ENCODE data around the gene MOB1A. TPM values are rescaled to one million over a fixed set of nuclear protein-coding genes. Genes with fewer than 3 reads are reported as not detected.
"Not testable (repeated sequence)": the region's sequence is repeated elsewhere in the genome, so short reads cannot be mapped to it uniquely, and the experiment has no call there.

MOB1A gene
- polyA plus RNA-seq, 4 donors: 41.3 to 75.5 (median 47.0) TPM

DNA sequence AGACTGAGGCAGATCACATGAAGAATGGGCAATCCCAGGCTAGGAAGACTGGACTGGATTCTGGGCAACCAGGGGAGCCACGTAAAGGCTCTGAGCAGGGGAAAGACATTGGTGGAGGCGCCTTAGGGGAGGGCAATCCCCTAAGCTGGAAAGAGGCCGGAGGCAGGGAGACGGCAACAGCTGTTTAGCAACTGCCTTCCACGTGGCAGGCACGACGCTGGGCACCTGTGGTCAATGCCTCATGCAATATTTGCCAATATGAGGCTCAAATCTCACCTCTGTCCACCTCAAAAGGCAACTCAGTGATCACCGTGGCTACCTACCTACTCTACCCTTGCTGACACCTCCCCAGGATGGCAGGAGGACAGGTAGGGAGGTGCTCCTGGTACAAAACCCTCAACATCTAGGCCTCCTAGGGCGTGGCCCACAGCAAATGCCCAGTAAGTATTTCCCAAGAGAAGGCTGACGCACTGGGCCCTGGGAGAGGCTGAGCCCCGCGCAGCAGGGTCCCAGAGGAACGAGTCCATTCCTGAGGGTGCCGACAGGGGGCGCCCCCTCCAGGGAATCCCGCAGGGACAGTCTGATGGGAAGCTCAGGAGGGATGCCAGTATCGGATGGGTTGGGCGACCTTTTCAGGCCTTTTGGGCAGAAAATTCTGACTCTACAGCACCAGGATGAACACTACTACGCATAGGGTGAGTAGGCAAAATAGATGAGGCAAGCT lies 39.9 kb downstream of the MOB1A start:
- DNase-seq (no peak), FAIRE-seq (no peak)
- whole genome bisulfite sequencing, 3 donors: 91 to 96% (median 94%) methylated on average over 16 to 19 of the region's 19 CpGs
- Histone ChIP-seq H3K27me3 (ENCODE audit: control insufficient read depth in 3 of 3, insufficient read depth in 3 of 3, low read length in 3 of 3) (no peaks in the 10 kb centered on the region), H3K27ac (ENCODE audit: low read depth in 1 of 3, low read length in 2 of 3) (no peak overlapping the region), H3K4me3 (ENCODE audit: low read depth in 1 of 3, low read length in 3 of 3) (no peak overlapping the region), H3K36me3 (ENCODE audit: control insufficient read depth in 3 of 3, insufficient read depth in 2 of 3, low read depth in 1 of 3, low read length in 3 of 3) (peaks cover 0 to 29% (median 2%) of the 10 kb centered on the region in 3 donors), H3K9me3 (ENCODE audit: control insufficient read depth in 2 of 2, insufficient read depth in 1 of 2, low read depth in 1 of 2, low read length in 1 of 2) (no peaks in the 10 kb centered on the region), H3K4me1 (ENCODE audit: control insufficient read depth in 3 of 3, insufficient read depth in 2 of 3, low read depth in 1 of 3, low read length in 2 of 3) (peaks cover 0 to 10% (median 0%) of the 10 kb centered on the region in 3 donors)

DNA sequence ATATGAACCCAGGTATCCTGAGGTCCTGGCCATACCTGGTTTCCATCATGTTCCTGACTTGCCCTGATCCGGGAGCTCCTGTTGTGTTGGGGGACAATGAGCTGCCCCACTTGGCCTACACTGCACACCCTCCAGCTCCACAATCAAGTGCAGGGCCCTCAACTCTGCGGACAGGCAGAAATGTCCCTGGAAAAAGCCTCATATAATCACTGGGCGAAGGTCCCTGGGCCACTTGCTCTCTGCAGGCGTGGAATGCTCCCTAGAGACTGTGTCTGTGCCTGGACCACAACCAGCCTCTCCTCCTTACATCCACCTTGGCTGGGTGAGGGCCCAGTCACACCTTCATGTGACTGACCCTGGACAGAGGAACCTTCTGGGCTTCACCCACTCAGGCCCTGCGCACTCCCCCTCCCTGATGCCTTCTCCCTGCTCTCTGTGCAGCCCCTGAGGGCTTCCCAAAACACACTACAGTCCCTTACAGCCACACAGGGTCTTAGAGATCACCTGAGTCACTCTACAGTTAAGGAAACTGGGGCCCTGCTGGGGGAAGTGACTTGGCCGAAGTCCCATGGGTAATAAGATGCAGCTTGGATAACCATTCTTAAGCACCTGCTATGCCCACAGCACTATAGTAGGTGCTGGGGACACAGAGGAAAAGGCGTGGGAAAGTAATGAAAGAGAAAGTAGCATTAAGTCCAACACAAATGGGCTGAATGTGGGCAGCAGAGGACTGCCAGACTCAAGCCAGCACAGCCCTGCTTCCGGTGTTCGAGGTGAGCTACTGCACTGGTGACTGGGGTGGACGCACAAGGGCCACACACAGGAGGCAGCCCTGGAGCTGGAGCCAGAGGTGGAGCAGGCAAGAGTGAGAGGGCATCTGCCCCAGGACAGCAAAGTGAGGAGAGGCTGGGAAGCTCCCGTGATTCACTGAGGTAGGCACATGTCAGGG lies 40.8 kb downstream of the MOB1A start:
- peaks cover 0 to 34% (median 4%) of the 10 kb centered on the region in 3 donors for H3K36me3 ChIP-seq (ENCODE audit: control insufficient read depth in 3 of 3, insufficient read depth in 2 of 3, low read depth in 1 of 3, low read length in 3 of 3)
- 67 to 81% (median 74%) methylated on average over 11 of the region's 11 CpGs for WGBS, 3 donors

GRCh38 chr2:74131901-74132300 lies 46.8 kb downstream of the MOB1A start:
- H3K4me3 ChIP-seq (ENCODE audit: low read depth in 1 of 3, low read length in 3 of 3): no peak overlapping the region
- no peak overlapping the region for H3K27ac ChIP-seq (ENCODE audit: low read depth in 1 of 3, low read length in 2 of 3)
- peaks cover 0 to 6% of the 10 kb centered on the region in 2 donors for H3K9me3 ChIP-seq (ENCODE audit: control insufficient read depth in 2 of 2, insufficient read depth in 1 of 2, low read depth in 1 of 2, low read length in 1 of 2)
- DNase-seq (no peak), FAIRE-seq (no peak)
- no peaks in the 10 kb centered on the region for H3K4me1 ChIP-seq (ENCODE audit: control insufficient read depth in 3 of 3, insufficient read depth in 2 of 3, low read depth in 1 of 3, low read length in 2 of 3)
- peaks cover 0 to 19% (median 4%) of the 10 kb centered on the region in 3 donors for H3K36me3 ChIP-seq (ENCODE audit: control insufficient read depth in 3 of 3, insufficient read depth in 2 of 3, low read depth in 1 of 3, low read length in 3 of 3)
- peaks cover 0 to 13% (median 2%) of the 10 kb centered on the region in 3 donors for H3K27me3 ChIP-seq (ENCODE audit: control insufficient read depth in 3 of 3, insufficient read depth in 3 of 3, low read length in 3 of 3)
- WGBS, 3 donors: 89% methylated on average over 5 of the region's 5 CpGs

More for the DNA sequence above, 40.8 kb downstream of the MOB1A start:
- H3K27ac ChIP-seq (ENCODE audit: low read depth in 1 of 3, low read length in 2 of 3): no peak overlapping the region
- DNase-seq (peak in 1 of 2 donors; percentile 49), FAIRE-seq (no peak)
- H3K4me1 ChIP-seq (ENCODE audit: control insufficient read depth in 3 of 3, insufficient read depth in 2 of 3, low read depth in 1 of 3, low read length in 2 of 3): peaks cover 0 to 10% (median 0%) of the 10 kb centered on the region in 3 donors
- H3K4me3 ChIP-seq (ENCODE audit: low read depth in 1 of 3, low read length in 3 of 3): no peak overlapping the region
- peaks cover 0 to 6% of the 10 kb centered on the region in 2 donors for H3K9me3 ChIP-seq (ENCODE audit: control insufficient read depth in 2 of 2, insufficient read depth in 1 of 2, low read depth in 1 of 2, low read length in 1 of 2)
- H3K27me3 ChIP-seq (ENCODE audit: control insufficient read depth in 3 of 3, insufficient read depth in 3 of 3, low read length in 3 of 3): no peaks in the 10 kb centered on the region

GRCh38 chr2:74130211-74130995 lies 48.3 kb downstream of the MOB1A start:
- no peak for FAIRE-seq
- DNase-seq: no peak

DNA sequence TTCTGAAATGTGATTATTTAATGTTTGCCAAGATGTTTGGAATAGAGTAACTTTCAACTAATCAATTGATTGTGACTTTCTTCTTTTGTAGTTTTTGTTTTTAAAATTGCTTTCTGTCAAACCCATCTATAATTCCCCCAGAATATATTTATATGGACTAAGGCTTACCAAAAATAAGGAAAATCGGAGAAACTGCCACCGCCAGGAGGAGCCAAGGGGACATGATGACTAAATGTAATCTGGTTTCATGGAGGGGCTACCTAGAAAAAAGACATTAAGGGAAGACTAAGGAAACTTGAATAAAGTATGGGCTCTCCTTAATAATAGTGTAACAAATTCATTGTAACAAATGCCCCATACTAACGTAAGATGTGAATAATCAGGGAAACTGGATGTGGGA lies 50.5 kb downstream of the MOB1A start:
- H3K27ac ChIP-seq (ENCODE audit: low read depth in 1 of 3, low read length in 2 of 3): no peak overlapping the region
- 82 to 91% (median 87%) methylated on average over 3 of the region's 3 CpGs for WGBS, 3 donors
- peaks cover 0 to 7% of the 10 kb centered on the region in 2 donors for H3K9me3 ChIP-seq (ENCODE audit: control insufficient read depth in 2 of 2, insufficient read depth in 1 of 2, low read depth in 1 of 2, low read length in 1 of 2)
- H3K4me3 ChIP-seq (ENCODE audit: low read depth in 1 of 3, low read length in 3 of 3): no peak overlapping the region
- peaks cover 0 to 5% (median 0%) of the 10 kb centered on the region in 3 donors for H3K36me3 ChIP-seq (ENCODE audit: control insufficient read depth in 3 of 3, insufficient read depth in 2 of 3, low read depth in 1 of 3, low read length in 3 of 3)
- FAIRE-seq (no peak), DNase-seq (no peak)
- H3K4me1 ChIP-seq (ENCODE audit: control insufficient read depth in 3 of 3, insufficient read depth in 2 of 3, low read depth in 1 of 3, low read length in 2 of 3): no peaks in the 10 kb centered on the region
- peaks cover 0 to 13% (median 2%) of the 10 kb centered on the region in 3 donors for H3K27me3 ChIP-seq (ENCODE audit: control insufficient read depth in 3 of 3, insufficient read depth in 3 of 3, low read length in 3 of 3)

More at GRCh38 chr2:74130211-74130995, 48.3 kb downstream of the MOB1A start:
- H3K4me3 ChIP-seq (ENCODE audit: low read depth in 1 of 3, low read length in 3 of 3): no peak overlapping the region
- H3K27me3 ChIP-seq (ENCODE audit: control insufficient read depth in 3 of 3, insufficient read depth in 3 of 3, low read length in 3 of 3): peaks cover 0 to 13% (median 2%) of the 10 kb centered on the region in 3 donors
- H3K4me1 ChIP-seq (ENCODE audit: control insufficient read depth in 3 of 3, insufficient read depth in 2 of 3, low read depth in 1 of 3, low read length in 2 of 3): no peaks in the 10 kb centered on the region
- peaks cover 0 to 6% of the 10 kb centered on the region in 2 donors for H3K9me3 ChIP-seq (ENCODE audit: control insufficient read depth in 2 of 2, insufficient read depth in 1 of 2, low read depth in 1 of 2, low read length in 1 of 2)
- H3K36me3 ChIP-seq (ENCODE audit: control insufficient read depth in 3 of 3, insufficient read depth in 2 of 3, low read depth in 1 of 3, low read length in 3 of 3): peaks cover 0 to 18% (median 4%) of the 10 kb centered on the region in 3 donors
- no peak overlapping the region for H3K27ac ChIP-seq (ENCODE audit: low read depth in 1 of 3, low read length in 2 of 3)
- WGBS, 3 donors: 53 to 55% (median 54%) methylated on average over 41 of the region's 41 CpGs

GRCh38 chr2:74123955-74124354 lies 54.7 kb downstream of the MOB1A start:
- 95 to 99% (median 96%) methylated on average over 13 to 29 of the region's 29 CpGs for WGBS, 3 donors
- H3K36me3 ChIP-seq (ENCODE audit: control insufficient read depth in 3 of 3, insufficient read depth in 2 of 3, low read depth in 1 of 3, low read length in 3 of 3); H3K27me3 ChIP-seq (ENCODE audit: control insufficient read depth in 3 of 3, insufficient read depth in 3 of 3, low read length in 3 of 3); FAIRE-seq; H3K4me3 ChIP-seq (ENCODE audit: low read depth in 1 of 3, low read length in 3 of 3); DNase-seq; H3K27ac ChIP-seq (ENCODE audit: low read depth in 1 of 3, low read length in 2 of 3); H3K4me1 ChIP-seq (ENCODE audit: control insufficient read depth in 3 of 3, insufficient read depth in 2 of 3, low read depth in 1 of 3, low read length in 2 of 3): not testable (repeated sequence)
- H3K9me3 ChIP-seq (ENCODE audit: control insufficient read depth in 2 of 2, insufficient read depth in 1 of 2, low read depth in 1 of 2, low read length in 1 of 2): peaks cover 0 to 28% of the 10 kb centered on the region in 2 donors

GRCh38 chr2:74121846-74122245 lies 56.8 kb downstream of the MOB1A start:
- not testable (repeated sequence) for FAIRE-seq
- 91 to 100% (median 97%) methylated on average over 1 of the region's 1 CpG for whole genome bisulfite sequencing, 3 donors

More at GRCh38 chr2:74121846-74122245, 56.8 kb downstream of the MOB1A start:
- DNase-seq; H3K36me3 ChIP-seq (ENCODE audit: control insufficient read depth in 3 of 3, insufficient read depth in 2 of 3, low read depth in 1 of 3, low read length in 3 of 3); H3K27ac ChIP-seq (ENCODE audit: low read depth in 1 of 3, low read length in 2 of 3); H3K4me1 ChIP-seq (ENCODE audit: control insufficient read depth in 3 of 3, insufficient read depth in 2 of 3, low read depth in 1 of 3, low read length in 2 of 3); H3K27me3 ChIP-seq (ENCODE audit: control insufficient read depth in 3 of 3, insufficient read depth in 3 of 3, low read length in 3 of 3); H3K4me3 ChIP-seq (ENCODE audit: low read depth in 1 of 3, low read length in 3 of 3): not testable (repeated sequence)
- peaks cover 0 to 28% of the 10 kb centered on the region in 2 donors for H3K9me3 ChIP-seq (ENCODE audit: control insufficient read depth in 2 of 2, insufficient read depth in 1 of 2, low read depth in 1 of 2, low read length in 1 of 2)
